PC-3 (cell line): Measurements from ENCODE around the gene COG3.

Experiments used
- CTCF ChIP-seq: fragments of 300-600 bp; sonication (generic); conservative IDR thresholded peaks from 2 replicates; pipeline ENCODE4 v1.5.1; 2017; ENCODE audit warnings: antibody characterized with exemption, low read depth, mild to moderate bottlenecking, low read length
- EZH2 ChIP-seq: fragments of 300-600 bp; sonication (generic); IDR thresholded peaks from one replicate; pipeline ENCODE4 v1.6.1; 2017; ENCODE audit warnings: antibody characterized with exemption, mild to moderate bottlenecking, low read length; ENCODE audit not compliant: unreplicated experiment

- no peak for TF ChIP-seq CTCF
- no peak for TF ChIP-seq EZH2
Observed at GRCh38 chr13:45541806-45542205, 77.1 kb downstream of the COG3 start.
